HepG2 (cell line): Measurements from ENCODE around the gene TROAP. TPM values are rescaled to one million over a fixed set of nuclear protein-coding genes. Genes with fewer than 3 reads are reported as not detected.

Source experiments
- AHR ChIP-seq: IDR thresholded peaks from 2 replicates; pipeline ENCODE4 v1.6.1; 2018; ENCODE audit warnings: missing genetic modification reagents, missing compliant biosample characterization
- AKAP8 ChIP-seq: sonication (generic); formaldehyde crosslinking; IDR thresholded peaks from 2 replicates; pipeline ENCODE4 v1.5.1; 2020; ENCODE audit warnings: mild to moderate bottlenecking, missing genetic modification reagents
- BORCS8-MEF2B ChIP-seq: sonication (generic); formaldehyde crosslinking; IDR thresholded peaks from 2 replicates; pipeline ENCODE4 v1.8.0; 2022; ENCODE audit warnings: mild to moderate bottlenecking, missing genetic modification reagents
- FOXA3 ChIP-seq: IDR thresholded peaks from 2 replicates; pipeline ENCODE4 v1.6.1; 2016; ENCODE audit warnings: missing genetic modification reagents, missing compliant biosample characterization
- MTF2 ChIP-seq: sonication (generic); formaldehyde crosslinking; IDR thresholded peaks from 2 replicates; pipeline ENCODE4 v1.5.0; 2020; ENCODE audit warnings: missing genetic modification reagents, borderline replicate concordance
- PHB2 ChIP-seq: fragments of 450-650 bp; IDR thresholded peaks from 2 replicates; pipeline ENCODE4 v1.6.1; 2018; ENCODE audit not compliant: partially characterized antibody
- SETDB1 ChIP-seq: sonication (generic); formaldehyde crosslinking; IDR thresholded peaks from 2 replicates; pipeline ENCODE4 v1.5.1; 2020; ENCODE audit warnings: missing genetic modification reagents, mild to moderate bottlenecking, borderline replicate concordance
- SMAD1 ChIP-seq: sonication (generic); formaldehyde crosslinking; IDR thresholded peaks from 2 replicates; pipeline ENCODE4 v1.4.0; 2020; ENCODE audit warnings: missing genetic modification reagents, low read depth, mild to moderate bottlenecking, borderline replicate concordance
- ZBTB7B ChIP-seq: sonication (generic); formaldehyde crosslinking; IDR thresholded peaks from 2 replicates; pipeline ENCODE4 v1.4.0; 2020; ENCODE audit warnings: missing genetic modification reagents
- ZNF10 ChIP-seq: sonication (generic); formaldehyde crosslinking; IDR thresholded peaks from 2 replicates; pipeline ENCODE4 v1.4.0; 2020; ENCODE audit warnings: mild to moderate bottlenecking, low read depth, missing genetic modification reagents, borderline replicate concordance
- ZNF24 ChIP-seq: fragments of 450-650 bp; IDR thresholded peaks from 2 replicates; pipeline ENCODE4 v1.6.1; 2017; ENCODE audit warnings: antibody characterized with exemption, mild to moderate bottlenecking
- ZNF256 ChIP-seq: sonication (generic); formaldehyde crosslinking; conservative IDR thresholded peaks from 2 replicates; pipeline ENCODE4 v1.4.0; 2020; ENCODE audit warnings: missing genetic modification reagents
- polyA plus RNA-seq, 8 experiments: library from polyadenylated mRNA; depleted of rRNA in 3 of 8; stranded (reverse) in 7 of 8; unstranded in 1 of 8; fragments of >200 nt; fragmentation: Illumina TruSeq in 4 of 8; extraction: Trizol in 4 of 8; gene quantifications; 2 replicates each; pipeline versions ENCODE4 v1.2.1 to v1.2.3, GENCODE V29; 2011 to 2016; ENCODE audit warnings: low read depth in 4 of 8, missing spikeins in 1 of 8, mixed read lengths in 1 of 8; ENCODE audit not compliant: insufficient read depth in 1 of 8
- total RNA-seq, 5 experiments: library from RNA; depleted of rRNA; stranded (reverse); fragments of >200 nt; fragmentation: Illumina TruSeq; extraction: Trizol; gene quantifications; 2 replicates each; pipeline ENCODE4 v1.2.3, GENCODE V29; 2016; ENCODE audit warnings: low read depth in 1 of 5
- TF ChIP-seq, protein P1 (sequence below): sonication (generic); formaldehyde crosslinking; IDR thresholded peaks from 2 replicates; pipeline ENCODE4 v1.4.0; 2020; ENCODE audit warnings: mild to moderate bottlenecking, missing genetic modification reagents
- TF ChIP-seq, protein P2 (sequence below), 2 experiments: sonication (generic) in 1 of 2; formaldehyde crosslinking in 1 of 2; IDR thresholded peaks; 2 replicates each; pipeline versions ENCODE4 v1.4.0 to v1.6.1; 2018 to 2020; ENCODE audit warnings: missing genetic modification reagents in 2 of 2, borderline replicate concordance in 1 of 2, low read depth in 1 of 2, mild to moderate bottlenecking in 1 of 2, missing biosample characterization in 1 of 2
- TF ChIP-seq, protein P3 (sequence below): sonication (generic); formaldehyde crosslinking; IDR thresholded peaks from 2 replicates; pipeline ENCODE4 v1.5.1; 2020; ENCODE audit warnings: missing genetic modification reagents, mild to moderate bottlenecking, borderline replicate concordance

TROAP gene
- total and polyA plus RNA-seq, 2 of the 13 experiments (the other 11 are each of a cell fraction or from before 2014, with no cell fraction given) = 22.5 to 30.9 TPM

DNA sequence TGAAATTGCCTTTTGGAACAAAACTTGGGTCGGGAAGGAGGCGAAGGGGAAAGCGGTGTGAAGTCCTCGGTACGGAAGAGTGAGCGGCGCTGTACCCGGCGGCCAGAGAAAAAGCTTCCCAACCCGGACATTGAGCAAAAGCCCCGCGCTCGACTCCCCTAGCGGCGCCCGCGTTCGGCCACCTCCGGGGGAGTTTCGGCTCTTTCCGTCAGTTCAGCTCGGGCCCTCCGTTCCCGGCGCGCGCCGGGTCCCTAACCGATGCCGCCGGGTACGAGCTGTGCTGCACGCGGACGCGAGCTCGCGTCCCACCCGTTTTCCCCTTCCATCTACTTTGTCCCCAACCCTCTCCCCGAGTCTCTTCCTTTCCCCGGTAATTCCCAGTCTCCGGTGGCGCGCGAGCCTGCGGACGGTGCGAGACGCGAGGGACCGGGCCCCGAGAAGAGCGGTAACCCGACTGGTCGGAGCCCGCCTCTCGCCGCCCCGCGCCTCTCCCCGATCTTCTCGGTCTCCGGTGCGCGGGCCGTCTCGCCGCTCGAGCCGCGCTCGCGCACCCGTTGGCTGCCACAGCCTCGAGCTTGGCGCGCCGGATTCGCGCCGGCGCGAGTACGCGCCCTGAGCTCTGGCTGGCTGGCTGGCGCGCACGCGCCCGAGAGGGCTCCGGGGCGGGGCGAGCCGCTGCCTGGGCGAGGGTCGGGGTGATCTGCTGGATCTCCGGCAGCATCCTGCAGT lies 43.8 kb downstream of the TROAP start (continued):
- TF ChIP-seq, protein P1, sequence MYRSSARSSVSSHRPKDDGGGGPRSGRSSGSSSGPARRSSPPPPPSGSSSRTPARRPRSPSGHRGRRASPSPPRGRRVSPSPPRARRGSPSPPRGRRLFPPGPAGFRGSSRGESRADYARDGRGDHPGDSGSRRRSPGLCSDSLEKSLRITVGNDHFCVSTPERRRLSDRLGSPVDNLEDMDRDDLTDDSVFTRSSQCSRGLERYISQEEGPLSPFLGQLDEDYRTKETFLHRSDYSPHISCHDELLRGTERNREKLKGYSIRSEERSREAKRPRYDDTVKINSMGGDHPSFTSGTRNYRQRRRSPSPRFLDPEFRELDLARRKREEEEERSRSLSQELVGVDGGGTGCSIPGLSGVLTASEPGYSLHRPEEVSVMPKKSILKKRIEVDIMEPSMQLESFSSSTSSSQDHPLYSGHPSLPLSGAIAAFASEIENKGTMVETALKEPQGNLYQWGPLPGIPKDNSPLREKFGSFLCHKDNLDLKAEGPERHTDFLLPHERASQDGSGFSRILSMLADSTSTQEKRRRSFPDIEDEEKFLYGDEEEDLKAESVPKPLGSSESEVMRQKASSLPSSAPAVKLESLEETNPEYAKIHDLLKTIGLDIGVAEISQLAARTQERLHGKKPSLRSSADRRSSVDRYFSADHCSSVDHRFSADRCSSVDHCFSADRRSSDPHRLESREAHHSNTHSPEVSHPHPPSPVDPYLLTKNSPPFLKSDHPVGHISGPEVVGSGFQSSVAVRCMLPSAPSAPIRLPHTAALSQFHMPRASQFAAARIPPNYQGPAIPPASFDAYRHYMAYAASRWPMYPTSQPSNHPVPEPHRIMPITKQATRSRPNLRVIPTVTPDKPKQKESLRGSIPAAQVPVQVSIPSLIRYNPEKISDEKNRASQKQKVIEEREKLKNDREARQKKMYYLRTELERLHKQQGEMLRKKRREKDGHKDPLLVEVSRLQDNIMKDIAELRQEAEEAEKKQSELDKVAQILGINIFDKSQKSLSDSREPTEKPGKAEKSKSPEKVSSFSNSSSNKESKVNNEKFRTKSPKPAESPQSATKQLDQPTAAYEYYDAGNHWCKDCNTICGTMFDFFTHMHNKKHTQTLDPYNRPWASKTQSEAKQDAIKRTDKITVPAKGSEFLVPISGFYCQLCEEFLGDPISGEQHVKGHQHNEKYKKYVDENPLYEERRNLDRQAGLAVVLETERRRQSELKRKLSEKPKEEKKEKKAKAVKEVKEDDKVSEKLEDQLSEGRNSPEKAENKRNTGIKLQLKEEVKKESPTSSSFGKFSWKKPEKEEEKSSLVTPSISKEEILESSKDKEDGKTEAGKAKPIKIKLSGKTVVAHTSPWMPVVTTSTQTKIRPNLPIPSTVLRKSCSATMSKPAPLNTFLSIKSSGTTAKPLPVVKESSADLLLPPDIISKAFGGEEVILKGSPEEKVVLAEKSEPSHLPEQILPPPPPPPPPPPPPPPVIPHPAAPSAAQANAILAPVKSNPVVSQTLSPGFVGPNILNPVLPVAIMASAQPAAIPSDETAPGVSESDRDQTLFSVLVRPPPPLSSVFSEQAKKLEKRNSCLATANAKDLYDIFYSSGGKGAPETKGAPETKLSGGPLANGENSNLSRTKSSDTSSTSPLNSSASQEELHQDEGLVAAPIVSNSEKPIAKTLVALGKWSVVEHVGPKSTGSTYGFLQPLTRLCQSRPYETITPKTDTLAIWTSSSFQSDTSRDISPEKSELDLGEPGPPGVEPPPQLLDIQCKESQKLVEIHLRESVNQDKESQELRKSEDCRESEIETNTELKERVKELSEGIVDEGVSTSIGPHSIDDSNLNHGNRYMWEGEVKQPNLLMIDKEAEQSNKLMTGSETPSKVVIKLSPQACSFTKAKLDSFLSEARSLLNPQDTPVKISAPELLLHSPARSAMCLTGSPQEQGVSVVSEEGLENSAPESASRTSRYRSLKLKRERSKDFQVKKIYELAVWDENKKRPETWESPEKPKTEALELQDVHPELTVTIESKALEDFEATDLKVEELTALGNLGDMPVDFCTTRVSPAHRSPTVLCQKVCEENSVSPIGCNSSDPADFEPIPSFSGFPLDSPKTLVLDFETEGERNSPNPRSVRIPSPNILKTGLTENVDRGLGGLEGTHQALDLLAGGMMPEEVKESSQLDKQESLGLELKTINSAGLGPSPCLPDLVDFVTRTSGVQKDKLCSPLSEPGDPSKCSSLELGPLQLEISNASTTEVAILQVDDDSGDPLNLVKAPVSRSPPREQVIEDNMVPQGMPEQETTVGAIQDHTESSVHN (CRISPR knock-in tag) = no peak
- TF ChIP-seq MTF2 (CRISPR knock-in tag) = peak; percentile 45; the same call in 1 of the 2 replicates
- TF ChIP-seq SMAD1 (CRISPR knock-in tag) = no peak
- peak; percentile 93 for TF ChIP-seq BORCS8-MEF2B (CRISPR knock-in tag)
- TF ChIP-seq ZBTB7B (CRISPR knock-in tag) = peak; percentile 27
- peak; percentile 46; the same call in 1 of the 2 replicates for TF ChIP-seq AHR (CRISPR knock-in tag)
- TF ChIP-seq SETDB1 (CRISPR knock-in tag) = no peak
- TF ChIP-seq, protein P2, sequence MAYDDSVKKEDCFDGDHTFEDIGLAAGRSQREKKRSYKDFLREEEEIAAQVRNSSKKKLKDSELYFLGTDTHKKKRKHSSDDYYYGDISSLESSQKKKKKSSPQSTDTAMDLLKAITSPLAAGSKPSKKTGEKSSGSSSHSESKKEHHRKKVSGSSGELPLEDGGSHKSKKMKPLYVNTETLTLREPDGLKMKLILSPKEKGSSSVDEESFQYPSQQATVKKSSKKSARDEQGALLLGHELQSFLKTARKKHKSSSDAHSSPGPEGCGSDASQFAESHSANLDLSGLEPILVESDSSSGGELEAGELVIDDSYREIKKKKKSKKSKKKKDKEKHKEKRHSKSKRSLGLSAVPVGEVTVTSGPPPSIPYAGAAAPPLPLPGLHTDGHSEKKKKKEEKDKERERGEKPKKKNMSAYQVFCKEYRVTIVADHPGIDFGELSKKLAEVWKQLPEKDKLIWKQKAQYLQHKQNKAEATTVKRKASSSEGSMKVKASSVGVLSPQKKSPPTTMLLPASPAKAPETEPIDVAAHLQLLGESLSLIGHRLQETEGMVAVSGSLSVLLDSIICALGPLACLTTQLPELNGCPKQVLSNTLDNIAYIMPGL (CRISPR knock-in tag; IDR thresholded peaks at IDR 0.05; ENCODE audit: borderline replicate concordance in 1 of 2, low read depth in 1 of 2) = peak in 1 of 2 experiments; percentile 75; a peak in 2 of 4 replicates
- TF ChIP-seq, protein P3, sequence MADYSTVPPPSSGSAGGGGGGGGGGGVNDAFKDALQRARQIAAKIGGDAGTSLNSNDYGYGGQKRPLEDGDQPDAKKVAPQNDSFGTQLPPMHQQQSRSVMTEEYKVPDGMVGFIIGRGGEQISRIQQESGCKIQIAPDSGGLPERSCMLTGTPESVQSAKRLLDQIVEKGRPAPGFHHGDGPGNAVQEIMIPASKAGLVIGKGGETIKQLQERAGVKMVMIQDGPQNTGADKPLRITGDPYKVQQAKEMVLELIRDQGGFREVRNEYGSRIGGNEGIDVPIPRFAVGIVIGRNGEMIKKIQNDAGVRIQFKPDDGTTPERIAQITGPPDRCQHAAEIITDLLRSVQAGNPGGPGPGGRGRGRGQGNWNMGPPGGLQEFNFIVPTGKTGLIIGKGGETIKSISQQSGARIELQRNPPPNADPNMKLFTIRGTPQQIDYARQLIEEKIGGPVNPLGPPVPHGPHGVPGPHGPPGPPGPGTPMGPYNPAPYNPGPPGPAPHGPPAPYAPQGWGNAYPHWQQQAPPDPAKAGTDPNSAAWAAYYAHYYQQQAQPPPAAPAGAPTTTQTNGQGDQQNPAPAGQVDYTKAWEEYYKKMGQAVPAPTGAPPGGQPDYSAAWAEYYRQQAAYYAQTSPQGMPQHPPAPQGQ (CRISPR knock-in tag) = no peak
- no peak; the same call in 1 of the 2 replicates for TF ChIP-seq AKAP8 (CRISPR knock-in tag)
- no peak for TF ChIP-seq FOXA3 (CRISPR knock-in tag)
- TF ChIP-seq PHB2 = no peak
- no peak for TF ChIP-seq ZNF24
- no peak for TF ChIP-seq ZNF10
- no peak for TF ChIP-seq ZNF256 (CRISPR knock-in tag)
